Measurements from ENCODE around the gene TM4SF4.

TM4SF4 gene

DNA sequence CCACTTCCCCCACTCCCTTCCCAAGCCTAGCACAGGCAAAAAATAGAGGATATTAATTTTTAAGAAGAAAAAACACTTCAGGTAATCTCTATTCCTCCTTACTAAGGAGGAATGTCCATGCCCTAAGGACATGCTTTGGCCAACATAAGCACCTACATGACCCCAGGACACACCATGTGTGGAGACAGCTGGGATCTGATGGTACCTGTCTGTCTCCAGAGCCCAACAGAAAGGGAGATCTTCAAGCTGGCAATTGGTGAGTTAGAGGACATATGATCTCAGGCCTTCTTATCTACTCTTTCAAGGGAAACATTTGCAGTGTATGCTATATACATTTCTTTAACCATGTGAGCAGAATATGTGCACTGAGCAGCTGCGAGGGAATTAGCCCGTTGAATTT is 7.0 kb downstream of the TM4SF4 start:
- no peak for DNase-seq (ENCODE audit: low spot score)

DNA sequence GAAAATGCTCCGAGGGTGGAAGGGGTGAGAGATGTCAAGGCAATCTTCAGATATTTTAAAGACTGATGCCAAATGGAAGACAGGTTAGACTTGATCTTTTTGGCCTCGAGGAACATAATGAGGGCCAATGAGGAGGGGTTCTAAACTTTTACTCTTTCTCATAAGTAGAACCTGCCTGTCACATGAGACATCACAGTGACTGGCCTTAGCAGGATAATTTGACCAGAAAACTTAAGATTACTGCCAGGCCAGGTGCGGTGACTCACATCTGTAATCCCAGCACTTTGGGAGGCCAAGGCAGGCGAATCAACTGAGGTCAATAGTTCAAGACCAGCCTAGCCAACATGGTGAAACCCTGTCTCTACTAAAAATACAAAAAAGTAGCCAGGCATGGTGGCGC is 12.2 kb downstream of the TM4SF4 start:
- DNase-seq (ENCODE audit: low spot score), result no peak

- no peak for DNase-seq (ENCODE audit: low spot score)
These were observed 13.2 kb downstream of the TM4SF4 start for GRCh38 chr3:149487598-149488197.

GRCh38 chr3:149489060-149489690 is 14.7 kb downstream of the TM4SF4 start:
- DNase-seq (ENCODE audit: low spot score), result no peak

DNA sequence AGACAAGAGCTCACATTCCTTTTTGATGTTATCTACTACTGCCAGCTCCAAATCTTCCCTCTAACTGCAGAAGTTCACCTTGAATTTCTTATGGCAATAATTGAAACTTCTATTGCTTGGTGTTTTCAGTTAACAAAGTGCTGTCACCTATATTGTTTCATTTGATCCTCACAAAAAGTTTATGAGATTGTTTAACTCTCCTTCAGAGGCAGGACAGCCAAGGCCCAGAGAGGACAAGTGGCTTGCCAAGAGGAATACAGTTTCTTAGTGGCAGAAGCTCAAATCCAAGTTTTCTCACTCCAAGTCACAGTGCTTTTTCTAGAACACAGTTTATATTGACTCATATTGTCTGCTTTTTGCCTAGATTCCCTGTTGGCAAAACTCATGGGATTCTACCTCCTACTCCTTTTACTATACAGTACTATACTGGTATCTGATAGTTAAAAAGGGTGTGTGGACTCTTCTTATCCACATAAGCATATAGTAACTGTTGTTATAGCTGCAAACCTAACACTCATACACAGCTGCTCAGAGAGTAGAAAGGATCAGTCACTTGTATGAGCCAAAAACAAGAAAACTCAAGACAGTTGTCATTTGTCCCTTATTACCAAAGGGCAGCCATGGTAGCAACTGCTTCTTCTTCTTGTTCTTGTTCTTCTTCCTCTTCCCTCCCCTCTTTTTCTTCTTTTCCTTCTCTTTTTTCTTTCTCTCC is 15.9 kb downstream of the TM4SF4 start:
- DNase-seq (ENCODE audit: low spot score), result no peak

DNA sequence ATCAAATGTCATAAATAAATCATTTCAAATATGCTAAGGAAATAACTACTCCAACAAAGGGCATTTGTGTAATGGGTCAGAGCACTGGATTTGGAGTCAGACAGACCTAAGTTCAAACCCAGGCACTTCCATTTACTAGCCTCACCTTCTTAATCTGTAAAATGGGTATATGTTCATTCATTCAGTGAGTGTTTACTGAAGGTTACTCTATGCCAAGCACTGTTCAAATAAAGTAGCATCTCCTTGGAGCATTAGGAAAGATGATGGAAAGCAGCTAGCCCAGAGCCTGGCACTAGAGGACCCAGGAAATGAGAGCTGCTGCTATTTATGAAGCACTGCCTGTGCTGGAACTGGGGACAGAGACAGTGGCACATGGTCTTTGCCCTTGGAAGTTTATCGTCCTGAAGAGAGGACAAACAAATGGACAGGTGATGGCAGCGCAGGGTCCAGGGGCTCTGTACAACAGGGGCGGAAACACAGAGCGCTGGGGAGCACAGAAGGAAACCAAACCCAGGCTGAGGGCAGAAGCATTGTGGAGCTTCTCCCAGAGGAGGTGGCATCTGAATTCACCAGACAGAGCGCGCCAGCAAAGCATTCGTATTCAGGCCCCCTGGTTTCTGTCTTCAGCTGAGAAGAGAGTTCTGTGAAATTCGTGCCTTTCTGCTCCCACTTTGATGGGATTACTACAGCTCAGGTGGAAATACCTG is 19.0 kb downstream of the TM4SF4 start:
- no peak for DNase-seq (ENCODE audit: low spot score)

DNA sequence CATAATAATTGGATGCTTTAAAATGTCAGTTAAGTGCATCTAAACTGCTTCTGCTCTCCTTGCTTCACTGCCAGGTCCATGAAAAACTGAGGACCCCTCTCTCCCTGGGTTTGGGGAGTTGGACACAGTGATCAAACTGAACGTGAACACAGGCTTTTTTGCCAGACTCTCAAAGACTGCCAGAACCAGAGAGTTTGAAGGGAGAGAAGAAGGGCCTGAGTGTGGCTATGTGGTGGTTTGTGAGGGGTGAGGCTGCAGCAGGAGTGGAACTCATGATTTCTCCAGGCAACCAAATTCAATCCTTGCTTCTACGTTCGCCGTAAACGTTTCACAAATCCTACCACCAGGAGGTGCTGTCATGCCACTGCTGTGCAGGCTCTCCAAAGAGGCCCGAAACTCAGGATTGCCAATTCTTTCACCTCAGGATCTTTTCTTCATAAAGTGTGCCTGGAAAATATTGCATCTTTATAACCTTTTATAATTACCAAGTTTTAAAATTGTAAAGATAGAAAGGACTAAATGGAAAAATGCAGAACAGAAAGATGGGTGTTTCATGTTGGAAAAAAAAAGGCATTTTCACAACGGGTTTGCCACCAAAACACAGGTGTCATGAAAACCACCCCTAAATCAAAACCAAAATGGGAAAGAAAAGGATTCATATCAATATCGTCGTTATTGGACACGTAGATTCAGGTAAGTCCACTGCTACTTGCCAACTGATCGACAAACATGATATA is 19.7 kb downstream of the TM4SF4 start:
- peak; percentile 77 for DNase-seq (ENCODE audit: low spot score)

GRCh38 chr3:149494759-149495580 is 20.5 kb downstream of the TM4SF4 start:
- no peak for DNase-seq (ENCODE audit: low spot score)

GRCh38 chr3:149495581-149496125 is 21.2 kb downstream of the TM4SF4 start:
- DNase-seq (ENCODE audit: low spot score), result no peak

DNA sequence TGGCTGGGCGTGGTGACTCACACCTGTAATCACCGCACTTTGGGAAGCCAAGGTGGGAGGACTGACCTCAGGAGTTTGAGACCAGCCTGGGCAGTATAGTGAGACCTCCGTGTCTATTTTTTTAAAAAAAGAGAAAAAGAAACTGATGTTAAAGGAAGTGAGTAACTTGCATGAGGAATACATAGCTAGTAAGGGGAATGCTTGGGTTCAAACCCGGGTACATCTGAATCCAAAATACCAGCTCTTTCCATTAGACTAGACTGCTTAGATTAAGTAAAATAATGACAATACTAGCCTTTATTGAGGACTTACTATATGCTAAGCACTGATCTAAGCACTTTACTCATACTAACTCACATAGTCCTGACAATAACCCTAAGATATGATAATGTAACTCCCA is 22.4 kb downstream of the TM4SF4 start:
- no peak for DNase-seq (ENCODE audit: low spot score)

DNA sequence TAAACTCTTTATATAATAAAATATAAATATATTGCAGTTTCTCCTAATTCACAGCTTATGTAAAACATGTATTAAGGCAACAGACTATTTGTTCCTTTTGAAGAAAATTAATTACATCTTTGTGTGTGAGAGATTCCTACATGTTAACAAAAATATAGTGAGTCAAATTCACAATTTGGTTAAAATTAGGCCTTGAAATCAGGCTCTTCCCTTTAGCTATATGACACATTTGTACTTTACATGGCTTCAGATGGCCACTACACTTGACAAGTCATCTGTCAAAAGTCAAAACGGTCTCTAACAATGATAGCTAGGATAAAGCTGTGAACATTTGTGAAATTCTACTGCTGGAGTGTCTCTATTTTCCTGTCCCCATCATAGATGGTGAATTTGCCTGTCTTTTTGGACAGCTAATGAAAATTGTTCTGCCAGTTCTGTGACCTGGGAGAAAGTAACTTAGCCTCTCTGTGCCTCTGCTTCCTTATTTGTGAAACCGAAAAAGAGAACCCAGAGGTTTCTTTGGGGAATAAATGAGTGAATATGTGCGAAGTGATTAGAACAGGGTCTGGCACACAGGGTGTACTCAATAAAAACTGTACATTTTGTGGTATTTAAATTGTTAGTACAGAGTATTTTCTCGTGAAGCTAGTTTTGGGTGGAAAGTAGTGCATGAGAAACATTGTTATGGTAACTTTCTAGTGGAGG is 23.6 kb downstream of the TM4SF4 start:
- DNase-seq (ENCODE audit: low spot score), result no peak

DNA sequence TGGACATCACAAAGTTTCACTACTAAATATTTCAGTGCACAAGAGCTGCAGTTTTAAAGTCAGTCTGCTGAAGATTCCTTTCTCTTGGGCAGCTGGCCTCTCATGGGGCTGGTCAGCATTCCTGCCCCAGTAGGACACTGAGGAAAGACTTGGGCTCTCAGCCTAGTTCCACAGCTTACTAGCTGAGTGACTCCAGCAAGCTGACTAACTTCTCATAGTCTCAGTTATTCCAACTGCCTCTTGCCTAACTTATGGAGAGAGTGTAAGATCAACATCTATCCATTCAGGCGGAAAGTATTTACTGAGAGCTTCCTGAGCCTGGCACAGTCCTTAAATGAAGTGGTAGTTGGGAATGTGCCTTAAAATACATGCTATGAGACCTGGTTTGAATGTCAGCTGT is 27.0 kb downstream of the TM4SF4 start:
- DNase-seq (ENCODE audit: low spot score), result no peak

GRCh38 chr3:149502438-149502837 is 27.9 kb downstream of the TM4SF4 start:
- DNase-seq (ENCODE audit: low spot score), result no peak

GRCh38 chr3:149506540-149506939 is 32.0 kb downstream of the TM4SF4 start:
- DNase-seq (ENCODE audit: low spot score), result no peak

- DNase-seq (ENCODE audit: low spot score), result no peak
These were observed 32.5 kb downstream of the TM4SF4 start for GRCh38 chr3:149506965-149507364.

GRCh38 chr3:149507491-149508324 is 33.2 kb downstream of the TM4SF4 start:
- peak; percentile 32 for DNase-seq (ENCODE audit: low spot score)

- no peak for DNase-seq (ENCODE audit: low spot score)
These were observed 35.0 kb downstream of the TM4SF4 start for GRCh38 chr3:149509526-149509925.

DNA sequence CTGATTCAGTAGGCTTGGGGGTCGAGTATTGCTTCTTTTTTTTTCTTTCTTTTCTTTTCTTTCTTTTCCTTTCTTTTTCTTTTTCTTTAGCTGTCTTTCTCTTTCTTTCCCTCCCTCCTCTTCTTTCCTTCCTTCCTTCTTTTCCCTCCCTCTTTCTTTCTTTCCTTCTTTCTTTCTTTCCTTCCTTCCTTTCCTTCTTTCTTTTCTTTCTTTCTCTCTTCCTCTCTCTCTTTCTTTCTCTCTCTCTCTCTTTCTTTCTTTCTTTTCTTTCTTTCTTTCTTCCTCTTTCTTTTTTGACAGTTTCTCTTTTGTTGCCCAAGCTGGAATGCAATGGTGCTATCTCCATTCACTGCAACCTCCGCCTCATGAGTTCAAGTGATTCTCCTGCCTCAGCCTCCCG is 36.0 kb downstream of the TM4SF4 start:
- DNase-seq (ENCODE audit: low spot score), result no peak

DNA sequence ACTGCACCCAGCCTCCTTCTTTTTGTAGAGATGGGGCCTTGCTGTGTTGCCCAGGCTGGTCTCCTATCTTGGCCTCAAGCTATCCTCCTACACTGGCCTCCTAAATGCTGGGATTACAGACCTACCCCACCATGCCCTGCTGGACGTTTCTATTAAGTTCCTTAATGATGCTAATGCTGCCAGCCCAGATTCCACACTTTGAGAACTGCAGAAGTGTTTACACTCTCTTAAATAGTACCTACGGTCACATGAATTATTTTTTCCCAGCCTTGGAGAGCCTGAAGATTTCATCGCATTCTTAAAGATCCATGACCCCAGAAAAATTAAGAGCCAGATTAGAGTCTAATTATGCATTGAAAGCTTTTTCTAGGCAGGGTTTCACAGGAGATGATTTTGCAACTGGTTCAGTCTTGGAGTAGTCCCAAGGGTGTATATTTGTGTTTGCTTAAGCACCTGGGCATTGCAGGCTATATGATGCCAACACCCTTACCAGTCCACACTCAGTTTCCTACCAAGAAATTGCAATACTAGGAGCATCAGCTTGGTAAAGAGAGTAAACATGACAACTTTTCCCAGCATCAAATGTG is 36.6 kb downstream of the TM4SF4 start:
- DNase-seq (ENCODE audit: low spot score), result no peak
